ENCODE measurements around the gene MAP3K6.

The MAP3K6 gene

GRCh38 chr1:27405074-27405473, 38.3 kb upstream of the MAP3K6 start:
- Histone ChIP-seq H4K20me1 (ENCODE audit: low read depth, low read length) (no peaks in the 10 kb centered on the region), H3F3A (ENCODE audit: insufficient read depth) (peaks cover 5% of the 10 kb centered on the region; the same call in 1 of the 2 replicates), H3K4me3 (ENCODE audit: insufficient read depth, low read length, poor library complexity, severe bottlenecking) (no peak overlapping the region), H3K4me2 (ENCODE audit: low read depth, low read length, poor library complexity, severe bottlenecking) (no peak overlapping the region), H3K36me3 (ENCODE audit: low read length) (0 out of 2 replicates have a peak, but pooled peaks cover 3% of the 10 kb centered on the region), H3K27ac (ENCODE audit: low read depth, low read length) (no peak overlapping the region), H3K27me3 (ENCODE audit: low read length) (no peaks in the 10 kb centered on the region), H3K9me2 (replicated peaks; ENCODE audit: insufficient read depth, low read length) (no peaks in the 10 kb centered on the region), H2AFZ (ENCODE audit: low read depth, low read length, severe bottlenecking) (no peak overlapping the region), H3K9ac (ENCODE audit: low read length) (no peak overlapping the region), H3K9me3 (ENCODE audit: insufficient read depth, low read length) (no peaks in the 10 kb centered on the region), H3K79me2 (ENCODE audit: insufficient read depth, low read length) (no peaks in the 10 kb centered on the region)
- no peak for TF ChIP-seq CTCF (IDR thresholded peaks at IDR 0.05; ENCODE audit: insufficient read depth, low read length, poor library complexity, severe bottlenecking)
- TF ChIP-seq EZH2phosphoT487 (conservative IDR thresholded peaks at IDR 0.05; ENCODE audit: low read length): no peak

- Histone ChIP-seq H4K20me1 (ENCODE audit: low read depth, low read length) (no peaks in the 10 kb centered on the region), H3K9ac (ENCODE audit: low read length) (no peak overlapping the region), H3K27me3 (ENCODE audit: low read length) (no peaks in the 10 kb centered on the region), H3K79me2 (ENCODE audit: insufficient read depth, low read length) (no peaks in the 10 kb centered on the region), H3K36me3 (ENCODE audit: low read length) (0 out of 2 replicates have a peak, but pooled peaks cover 3% of the 10 kb centered on the region), H2AFZ (ENCODE audit: low read depth, low read length, severe bottlenecking) (no peak overlapping the region), H3K4me3 (ENCODE audit: insufficient read depth, low read length, poor library complexity, severe bottlenecking) (no peak overlapping the region), H3K4me2 (ENCODE audit: low read depth, low read length, poor library complexity, severe bottlenecking) (no peak overlapping the region), H3K9me3 (ENCODE audit: insufficient read depth, low read length) (no peaks in the 10 kb centered on the region), H3K9me2 (replicated peaks; ENCODE audit: insufficient read depth, low read length) (no peaks in the 10 kb centered on the region), H3F3A (ENCODE audit: insufficient read depth) (peaks cover 5% of the 10 kb centered on the region; the same call in 1 of the 2 replicates), H3K27ac (ENCODE audit: low read depth, low read length) (0 out of 2 replicates have a peak overlapping the region, but pooled peaks have one; percentile 11)
- TF ChIP-seq CTCF (IDR thresholded peaks at IDR 0.05; ENCODE audit: insufficient read depth, low read length, poor library complexity, severe bottlenecking) (no peak), EZH2phosphoT487 (conservative IDR thresholded peaks at IDR 0.05; ENCODE audit: low read length) (no peak)
Measured at GRCh38 chr1:27403931-27404330, 37.2 kb upstream of the MAP3K6 start.

- Histone ChIP-seq H3K4me2 (ENCODE audit: low read depth, low read length, poor library complexity, severe bottlenecking) (no peak overlapping the region), H3K79me2 (ENCODE audit: insufficient read depth, low read length) (no peaks in the 10 kb centered on the region), H3K9ac (ENCODE audit: low read length) (no peak overlapping the region), H4K20me1 (ENCODE audit: low read depth, low read length) (no peaks in the 10 kb centered on the region), H3K27ac (ENCODE audit: low read depth, low read length) (0 out of 2 replicates have a peak overlapping the region, but pooled peaks have one; percentile 11), H3K4me3 (ENCODE audit: insufficient read depth, low read length, poor library complexity, severe bottlenecking) (no peak overlapping the region), H3K36me3 (ENCODE audit: low read length) (no peaks in the 10 kb centered on the region), H3F3A (ENCODE audit: insufficient read depth) (peaks cover 5% of the 10 kb centered on the region; the same call in 1 of the 2 replicates), H3K9me2 (replicated peaks; ENCODE audit: insufficient read depth, low read length) (no peaks in the 10 kb centered on the region), H2AFZ (ENCODE audit: low read depth, low read length, severe bottlenecking) (no peak overlapping the region), H3K9me3 (ENCODE audit: insufficient read depth, low read length) (no peaks in the 10 kb centered on the region), H3K27me3 (ENCODE audit: low read length) (no peaks in the 10 kb centered on the region)
- TF ChIP-seq CTCF (IDR thresholded peaks at IDR 0.05; ENCODE audit: insufficient read depth, low read length, poor library complexity, severe bottlenecking): no peak
- TF ChIP-seq EZH2phosphoT487 (conservative IDR thresholded peaks at IDR 0.05; ENCODE audit: low read length): no peak
Measured at GRCh38 chr1:27403065-27403726, 36.4 kb upstream of the MAP3K6 start.

Measured in SU-DHL-6 (cell line).